T-helper 17 cell (primary cell): ENCODE measurements around the gene RPS2. TPM values are rescaled to one million over a fixed set of nuclear protein-coding genes. Genes with fewer than 3 reads are reported as not detected.
"Not testable (repeated sequence)": the region's sequence is repeated elsewhere in the genome, so short reads cannot be mapped to it uniquely, and the experiment has no call there.

Source experiments
- ATAC-seq: fragments of 150-1000 bp; cut with Tn5 transposase; 2 replicates; pipeline ENCODE4 v1.10.0; 2021; ENCODE audit warnings: mild to moderate bottlenecking, moderate library complexity
- DNase-seq, 3 donors: peaks; one replicate each; pipeline versions ENCODE4 v3.0.0 to v3.0.0-alpha.2; 2020 to 2021
- H3K9me3 ChIP-seq: one replicate; pipeline ENCODE4 v1.7.0; 2013; ENCODE audit warnings: low read length, mild to moderate bottlenecking; ENCODE audit not compliant: control insufficient read depth, poor library complexity, severe bottlenecking
- H3K27ac Mint-ChIP-seq: one replicate; pipeline ENCODE4 v1.8.0; 2022; ENCODE audit warnings: mild to moderate bottlenecking, moderate library complexity, mixed read lengths
- H3K27me3 Mint-ChIP-seq: one replicate; pipeline ENCODE4 v1.8.0; 2022; ENCODE audit warnings: mixed read lengths
- H3K36me3 Mint-ChIP-seq: one replicate; pipeline ENCODE4 v1.8.0; 2022; ENCODE audit warnings: low read depth, mixed read lengths
- H3K4me1 Mint-ChIP-seq: one replicate; pipeline ENCODE4 v1.8.0; 2022; ENCODE audit warnings: mild to moderate bottlenecking, mixed read lengths
- H3K4me3 Mint-ChIP-seq: one replicate; pipeline ENCODE4 v1.8.0; 2022; ENCODE audit warnings: mild to moderate bottlenecking, moderate library complexity, mixed read lengths
- total RNA-seq, 4 donors: library from RNA in 2 of 4; stranded (reverse) in 2 of 4; gene quantifications; one replicate each; pipeline ENCODE4 v1.2.3 and lab custom pipeline; 2022 to 2026

Gene RPS2
- total RNA-seq, 2 donors from 2014 or later, result 3,200 to 3,361 TPM

GRCh38 chr16:1960665-1961630 is 3.7 kb downstream of the RPS2 start:
- Mint-ChIP-seq H3K36me3 (peaks cover 4% of the 10 kb centered on the region), H3K4me3 (peak overlapping the region; percentile 96), H3K27ac (peak overlapping the region; percentile 98), H3K4me1 (peaks cover 40% of the 10 kb centered on the region), H3K27me3 (no peaks in the 10 kb centered on the region)
- ATAC-seq (no peak), DNase-seq (no peak)
- no peaks in the 10 kb centered on the region for H3K9me3 ChIP-seq

GRCh38 chr16:1959269-1960039 is 5.2 kb downstream of the RPS2 start, which contains the start of gene NDUFB10:
TSS of gene NDUFB10 (plus strand) at chr16:1959538. CDS start at chr16:1959625, 87 bp downstream.
- peak; percentile 86 to 94 (median 92) for DNase-seq
- no peaks in the 10 kb centered on the region for H3K27me3 Mint-ChIP-seq
- peak within 1 kb of the TSS; percentile 96 for H3K4me3 Mint-ChIP-seq
- H3K36me3 Mint-ChIP-seq, result peaks cover 4% of the 10 kb centered on the region
- ATAC-seq, result peak; percentile 89
- no peaks in the 10 kb centered on the region for H3K9me3 ChIP-seq
- peak within 1 kb of the TSS; percentile 98 for H3K27ac Mint-ChIP-seq
- peaks cover 28% of the 10 kb centered on the region for H3K4me1 Mint-ChIP-seq

- ATAC-seq, result no peak
- Mint-ChIP-seq H3K4me1 (peaks cover 24% of the 10 kb centered on the region), H3K27ac (peak overlapping the region; percentile 98), H3K36me3 (peaks cover 3% of the 10 kb centered on the region), H3K4me3 (peak overlapping the region; percentile 96), H3K27me3 (no peaks in the 10 kb centered on the region)
- no peaks in the 10 kb centered on the region for H3K9me3 ChIP-seq
- DNase-seq, result no peak
Observed at GRCh38 chr16:1958715-1959268, 5.8 kb downstream of the RPS2 start.

DNA sequence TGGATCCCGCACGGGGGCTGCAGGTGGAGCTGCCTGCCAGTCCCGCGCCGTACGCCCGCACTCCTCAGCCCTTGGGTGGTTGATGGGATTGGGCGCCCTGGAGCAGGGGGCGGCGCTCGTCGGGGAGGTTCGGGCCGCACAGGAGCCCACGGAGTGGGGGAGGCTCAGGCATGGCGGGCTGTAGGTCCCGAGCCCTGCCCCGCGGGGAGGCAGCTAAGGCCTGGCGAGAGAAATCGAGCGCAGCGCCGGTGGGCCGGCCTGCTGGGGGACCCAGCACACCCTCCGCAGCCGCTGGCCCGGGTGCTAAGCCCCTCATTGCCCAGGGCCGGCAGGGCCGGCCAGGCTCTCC is 6.5 kb downstream of the RPS2 start:
- H3K27me3 Mint-ChIP-seq, H3K4me3 Mint-ChIP-seq, H3K36me3 Mint-ChIP-seq, H3K9me3 ChIP-seq, ATAC-seq, DNase-seq, H3K27ac Mint-ChIP-seq: not testable (repeated sequence)
- H3K4me1 Mint-ChIP-seq, result peaks cover 19% of the 10 kb centered on the region

DNA sequence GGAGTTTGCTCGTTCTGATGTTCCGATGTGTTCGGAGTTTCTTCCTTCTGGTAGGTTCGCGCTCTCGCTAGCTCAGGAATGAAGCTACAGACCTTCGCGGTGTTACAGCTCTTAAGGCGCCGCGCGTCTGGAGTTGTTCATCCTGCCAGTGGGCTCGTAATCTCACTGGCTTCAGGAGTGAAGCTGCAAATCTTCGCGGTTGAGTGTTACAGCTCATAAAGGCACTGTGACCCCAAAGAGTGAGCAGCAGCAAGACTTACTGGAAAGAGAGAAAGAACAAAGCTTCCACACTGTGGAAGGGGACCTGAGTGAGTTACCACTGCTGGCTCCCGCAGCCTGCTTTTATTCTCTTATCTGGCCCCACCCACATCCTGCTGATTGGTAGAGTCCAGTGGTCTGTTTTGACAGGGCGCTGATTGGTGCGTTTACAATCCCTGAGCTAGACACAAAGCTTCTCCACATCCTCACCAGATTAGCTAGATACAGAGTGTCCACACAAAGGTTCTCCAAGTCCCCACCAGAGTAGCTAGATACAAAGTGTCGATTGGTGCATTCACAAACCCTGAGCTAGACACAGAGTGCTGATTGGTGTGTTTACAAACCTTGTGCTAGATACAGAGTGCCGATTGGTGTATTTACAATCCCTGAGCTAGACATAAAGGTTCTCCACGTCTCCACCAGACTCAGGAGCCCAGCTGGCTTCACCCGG is 7.0 kb downstream of the RPS2 start:
- not testable (repeated sequence) for H3K36me3 Mint-ChIP-seq, DNase-seq, H3K9me3 ChIP-seq, ATAC-seq, H3K27ac Mint-ChIP-seq, H3K27me3 Mint-ChIP-seq, H3K4me3 Mint-ChIP-seq
- H3K4me1 Mint-ChIP-seq, result peaks cover 17% of the 10 kb centered on the region

GRCh38 chr16:1953734-1954133 is 10.9 kb downstream of the RPS2 start:
- no peaks in the 10 kb centered on the region for H3K9me3 ChIP-seq
- peaks cover 5% of the 10 kb centered on the region for H3K27me3 Mint-ChIP-seq
- no peak overlapping the region for H3K4me3 Mint-ChIP-seq
- H3K27ac Mint-ChIP-seq, result no peak overlapping the region
- no peak for DNase-seq
- ATAC-seq, result no peak
- no peaks in the 10 kb centered on the region for H3K4me1 Mint-ChIP-seq
- H3K36me3 Mint-ChIP-seq, result peaks cover 2% of the 10 kb centered on the region

GRCh38 chr16:1950559-1950958 is 14.1 kb downstream of the RPS2 start:
- peaks cover 2% of the 10 kb centered on the region for H3K36me3 Mint-ChIP-seq
- H3K4me3 Mint-ChIP-seq, result no peak overlapping the region

GRCh38 chr16:1950047-1950446 is 14.6 kb downstream of the RPS2 start:
- Mint-ChIP-seq H3K36me3 (peaks cover 2% of the 10 kb centered on the region), H3K27me3 (peaks cover 5% of the 10 kb centered on the region), H3K27ac (no peak overlapping the region), H3K4me1 (no peaks in the 10 kb centered on the region), H3K4me3 (no peak overlapping the region)
- no peak for ATAC-seq
- no peak for DNase-seq
- H3K9me3 ChIP-seq, result no peaks in the 10 kb centered on the region

More at GRCh38 chr16:1950559-1950958, 14.1 kb downstream of the RPS2 start:
- peaks cover 5% of the 10 kb centered on the region for H3K27me3 Mint-ChIP-seq
- no peak overlapping the region for H3K27ac Mint-ChIP-seq
- ATAC-seq, result no peak
- no peak for DNase-seq
- H3K4me1 Mint-ChIP-seq, result no peaks in the 10 kb centered on the region
- H3K9me3 ChIP-seq, result no peaks in the 10 kb centered on the region

GRCh38 chr16:1949507-1949906 is 15.1 kb downstream of the RPS2 start:
- H3K36me3 Mint-ChIP-seq, result peaks cover 2% of the 10 kb centered on the region
- ATAC-seq, result no peak
- H3K27me3 Mint-ChIP-seq, result peaks cover 5% of the 10 kb centered on the region
- H3K4me1 Mint-ChIP-seq, result no peaks in the 10 kb centered on the region
- H3K27ac Mint-ChIP-seq, result no peak overlapping the region
- no peak for DNase-seq
- H3K9me3 ChIP-seq, result no peaks in the 10 kb centered on the region
- H3K4me3 Mint-ChIP-seq, result no peak overlapping the region

DNA sequence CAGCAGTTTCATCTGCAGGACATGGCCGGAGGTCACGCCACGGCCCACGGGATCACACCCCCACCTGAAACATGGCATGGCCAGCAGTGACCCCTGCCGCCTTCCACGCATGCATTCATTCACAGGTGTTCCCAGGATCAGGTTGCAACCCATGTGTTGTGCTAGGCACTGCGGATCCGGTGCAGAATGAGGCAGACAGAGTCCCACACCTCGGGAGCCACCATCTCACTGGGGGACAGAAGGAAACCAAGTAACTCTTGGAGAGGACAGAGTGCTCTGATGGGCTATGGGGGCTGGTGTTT is 17.3 kb downstream of the RPS2 start:
- ATAC-seq, result no peak
- H3K27ac Mint-ChIP-seq, result no peak overlapping the region

DNA sequence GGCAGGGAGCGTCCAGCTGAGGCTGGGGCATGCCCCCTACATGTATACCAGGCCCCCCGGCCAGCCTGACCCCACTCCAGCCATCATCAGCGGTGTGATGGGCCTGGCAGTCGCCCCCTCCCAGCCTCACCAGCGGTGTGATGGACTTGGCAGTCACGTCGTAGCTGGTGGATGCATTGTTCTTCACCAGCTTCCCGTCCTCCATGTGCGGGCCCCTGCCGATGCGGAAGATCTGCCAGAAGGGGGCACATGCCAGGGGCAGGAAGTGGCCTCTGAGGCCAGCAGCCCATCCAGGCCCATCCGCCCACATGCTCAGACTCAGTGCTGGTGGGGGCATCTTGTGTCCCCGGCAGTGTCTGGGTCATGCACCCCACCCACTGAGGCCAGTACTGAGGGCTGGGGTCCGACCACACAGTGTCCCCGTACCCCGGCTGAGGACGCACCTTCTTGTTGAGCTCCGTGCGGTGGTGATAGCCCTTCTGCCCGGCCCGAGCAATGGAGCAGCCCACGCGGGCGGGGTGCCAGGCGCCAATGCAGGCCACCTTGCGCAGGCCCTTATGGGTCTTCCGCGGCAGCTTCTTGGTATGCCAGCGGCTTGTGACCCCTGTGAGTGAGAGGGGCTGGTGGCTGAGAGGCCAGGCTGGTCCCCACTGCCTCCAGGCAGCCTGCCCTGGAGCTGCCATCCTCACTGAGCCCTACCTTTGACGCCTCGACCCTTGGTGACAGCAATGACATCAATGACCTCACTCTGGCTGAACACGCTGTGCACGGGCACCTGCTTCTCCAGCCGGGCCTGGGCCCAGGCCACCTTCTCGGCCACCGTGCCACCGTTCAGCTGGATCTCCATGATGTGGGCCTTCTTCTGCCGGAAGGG is 17.9 kb downstream of the RPS2 start:
- no peak overlapping the region for H3K4me3 Mint-ChIP-seq
- ATAC-seq (no peak), DNase-seq (no peak)
- H3K9me3 ChIP-seq, result no peaks in the 10 kb centered on the region
- no peaks in the 10 kb centered on the region for H3K36me3 Mint-ChIP-seq
- H3K4me1 Mint-ChIP-seq, result peaks cover 14% of the 10 kb centered on the region
- no peak overlapping the region for H3K27ac Mint-ChIP-seq
- no peaks in the 10 kb centered on the region for H3K27me3 Mint-ChIP-seq

More for the DNA sequence above, 17.3 kb downstream of the RPS2 start:
- DNase-seq, result no peak
- H3K4me3 Mint-ChIP-seq, result no peak overlapping the region
- H3K27me3 Mint-ChIP-seq, result no peaks in the 10 kb centered on the region
- H3K36me3 Mint-ChIP-seq, result no peaks in the 10 kb centered on the region
- peaks cover 12% of the 10 kb centered on the region for H3K4me1 Mint-ChIP-seq
- H3K9me3 ChIP-seq, result no peaks in the 10 kb centered on the region
